Measurements from ENCODE around the gene LIFR.

LIFR gene

DNA sequence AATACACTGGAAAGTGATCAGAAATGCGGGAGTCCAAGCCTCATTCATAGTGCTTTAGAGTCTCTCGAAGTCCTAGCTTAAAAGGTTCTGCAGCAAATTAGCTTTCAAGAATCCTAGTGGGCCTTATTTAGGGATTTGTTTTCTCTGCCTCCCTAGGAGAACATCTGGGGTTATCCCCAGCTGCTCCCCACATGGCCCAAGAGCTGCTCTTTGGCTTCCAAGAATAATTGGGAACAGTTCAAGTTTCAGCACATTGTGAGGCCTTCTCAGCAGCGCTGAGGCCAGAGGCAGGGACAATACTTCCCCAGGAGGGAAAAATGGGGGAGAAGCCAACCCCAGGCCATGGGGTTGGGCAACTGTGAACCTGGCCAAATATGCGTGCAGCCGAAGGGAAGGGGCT, 108.7 kb downstream of the LIFR start:
- H3K27ac ChIP-seq: no peak overlapping the region
- TF ChIP-seq, protein P1, sequence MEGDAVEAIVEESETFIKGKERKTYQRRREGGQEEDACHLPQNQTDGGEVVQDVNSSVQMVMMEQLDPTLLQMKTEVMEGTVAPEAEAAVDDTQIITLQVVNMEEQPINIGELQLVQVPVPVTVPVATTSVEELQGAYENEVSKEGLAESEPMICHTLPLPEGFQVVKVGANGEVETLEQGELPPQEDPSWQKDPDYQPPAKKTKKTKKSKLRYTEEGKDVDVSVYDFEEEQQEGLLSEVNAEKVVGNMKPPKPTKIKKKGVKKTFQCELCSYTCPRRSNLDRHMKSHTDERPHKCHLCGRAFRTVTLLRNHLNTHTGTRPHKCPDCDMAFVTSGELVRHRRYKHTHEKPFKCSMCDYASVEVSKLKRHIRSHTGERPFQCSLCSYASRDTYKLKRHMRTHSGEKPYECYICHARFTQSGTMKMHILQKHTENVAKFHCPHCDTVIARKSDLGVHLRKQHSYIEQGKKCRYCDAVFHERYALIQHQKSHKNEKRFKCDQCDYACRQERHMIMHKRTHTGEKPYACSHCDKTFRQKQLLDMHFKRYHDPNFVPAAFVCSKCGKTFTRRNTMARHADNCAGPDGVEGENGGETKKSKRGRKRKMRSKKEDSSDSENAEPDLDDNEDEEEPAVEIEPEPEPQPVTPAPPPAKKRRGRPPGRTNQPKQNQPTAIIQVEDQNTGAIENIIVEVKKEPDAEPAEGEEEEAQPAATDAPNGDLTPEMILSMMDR (conservative IDR thresholded peaks at IDR 0.05): no peak

DNA sequence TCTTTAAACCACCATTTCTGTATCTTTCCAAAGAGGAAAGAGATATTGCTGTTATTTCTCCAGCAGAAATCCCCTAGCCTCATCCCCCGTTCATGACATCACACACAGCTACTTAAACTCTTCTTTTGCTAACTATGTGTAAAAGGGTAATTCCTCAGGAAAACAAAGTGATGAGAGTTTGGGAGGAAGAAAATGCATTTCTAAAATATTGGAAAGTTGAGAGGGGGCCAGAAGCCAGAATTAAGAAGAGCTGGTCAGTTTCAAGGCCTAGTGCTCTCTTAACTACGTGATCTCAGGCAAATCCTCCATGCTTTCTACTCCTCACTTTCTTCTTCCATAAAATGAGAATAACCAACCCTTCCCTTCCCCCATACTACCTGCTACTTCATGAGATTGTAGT, 109.4 kb downstream of the LIFR start:
- TF ChIP-seq, protein P1 (conservative IDR thresholded peaks at IDR 0.05): no peak
- H3K27ac ChIP-seq: no peak overlapping the region

DNA sequence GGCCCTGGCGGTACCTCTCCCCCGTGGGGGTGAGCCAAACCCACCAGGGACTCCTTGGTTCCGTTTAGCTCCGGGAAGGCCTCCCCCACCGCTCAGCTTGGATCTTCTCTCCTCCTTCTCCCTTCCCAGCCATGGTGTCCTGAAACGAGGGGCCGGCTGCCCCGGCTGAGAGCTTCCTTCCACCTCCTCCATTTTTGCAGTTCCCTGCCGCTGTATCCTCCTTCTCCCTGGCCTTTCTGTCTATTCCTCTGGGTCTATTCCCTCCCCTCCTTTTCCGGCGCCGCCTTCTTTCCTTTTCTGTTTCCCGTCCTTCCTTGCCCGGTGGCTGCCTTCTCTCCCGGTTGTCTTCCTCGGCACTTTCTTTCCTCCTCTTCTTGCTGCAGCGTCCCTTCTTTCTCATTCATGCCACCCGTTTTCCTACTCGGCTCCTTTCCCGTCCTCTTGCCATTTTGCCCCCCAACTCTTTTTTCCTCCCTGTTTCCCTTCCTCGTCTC, 110.4 kb downstream of the LIFR start:
- H3K27ac ChIP-seq: no peak overlapping the region
- TF ChIP-seq, protein P1 (conservative IDR thresholded peaks at IDR 0.05): no peak

DNA sequence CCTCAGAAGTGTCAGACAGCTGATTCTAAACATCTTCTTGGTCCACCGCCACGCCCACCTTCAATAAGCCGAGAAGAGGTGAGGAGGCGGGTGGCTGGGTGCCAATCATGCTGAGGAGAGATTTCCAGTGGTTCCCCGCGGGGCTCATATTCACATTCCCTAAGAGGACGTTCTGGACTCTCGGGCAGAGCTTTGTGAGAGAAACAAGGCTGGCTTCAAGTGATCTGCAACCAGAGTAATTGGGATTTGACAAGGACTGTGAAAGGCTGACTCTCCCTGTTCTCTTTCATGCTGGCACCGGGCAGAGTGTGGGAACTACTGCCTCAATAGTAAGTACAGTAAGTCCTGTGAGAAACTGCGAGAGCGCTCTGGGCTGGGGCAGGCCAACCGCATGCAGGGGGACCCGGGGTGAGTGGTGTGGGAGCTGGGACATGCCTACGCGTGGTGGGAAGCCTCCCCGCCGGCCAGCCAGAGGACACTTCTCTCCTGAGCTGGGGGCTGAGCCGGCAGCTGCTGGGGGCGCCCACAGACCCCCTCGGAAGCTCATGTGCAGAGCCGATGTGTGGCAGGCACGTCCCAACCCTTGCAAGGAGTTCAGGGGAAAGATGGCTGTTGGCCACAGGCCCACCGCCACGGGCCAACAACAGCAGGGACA, 110.9 kb downstream of the LIFR start:
- TF ChIP-seq, protein P1 (conservative IDR thresholded peaks at IDR 0.05): no peak

DNA sequence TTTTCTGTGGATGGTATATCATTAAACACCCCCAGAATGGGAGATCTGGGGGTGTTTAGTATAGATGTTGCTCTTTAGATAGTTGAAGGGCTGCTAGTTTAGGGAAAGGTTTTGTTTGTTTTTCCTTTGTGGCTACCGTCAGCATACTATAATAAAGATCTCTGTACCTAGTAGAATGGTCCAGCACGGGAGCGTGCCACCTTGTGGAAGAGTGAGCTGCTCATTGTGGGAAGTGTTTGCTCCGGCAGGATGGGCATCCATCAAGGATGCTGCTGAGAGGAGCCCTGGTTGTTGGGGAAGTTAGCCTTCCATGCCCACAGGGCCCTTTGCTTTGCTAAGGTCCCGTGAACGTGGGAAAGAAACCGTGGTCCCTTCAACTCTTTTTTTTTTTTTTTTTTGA, 113.1 kb downstream of the LIFR start:
- H3K27ac ChIP-seq: no peak overlapping the region
- TF ChIP-seq, protein P1 (conservative IDR thresholded peaks at IDR 0.05): peak; percentile 24; the same call in 1 of the 2 replicates

More for the DNA sequence above, 110.9 kb downstream of the LIFR start:
- H3K27ac ChIP-seq: no peak overlapping the region

DNA sequence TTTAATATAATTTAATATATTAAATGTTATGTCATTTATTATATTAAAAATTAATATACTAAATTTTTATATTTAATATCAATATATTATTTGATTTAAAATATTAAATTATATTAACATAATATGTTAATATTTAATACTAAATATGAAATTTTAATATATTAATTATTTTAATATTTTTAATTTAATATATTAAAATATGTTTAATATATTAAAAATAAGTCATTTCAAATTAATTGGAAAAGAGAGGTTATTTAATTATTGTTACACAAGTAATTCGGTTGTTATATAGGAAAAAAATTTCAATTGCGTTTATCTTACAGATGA, 114.2 kb downstream of the LIFR start:
- H3K27ac ChIP-seq: no peak overlapping the region
- TF ChIP-seq, protein P1 (conservative IDR thresholded peaks at IDR 0.05): no peak

DNA sequence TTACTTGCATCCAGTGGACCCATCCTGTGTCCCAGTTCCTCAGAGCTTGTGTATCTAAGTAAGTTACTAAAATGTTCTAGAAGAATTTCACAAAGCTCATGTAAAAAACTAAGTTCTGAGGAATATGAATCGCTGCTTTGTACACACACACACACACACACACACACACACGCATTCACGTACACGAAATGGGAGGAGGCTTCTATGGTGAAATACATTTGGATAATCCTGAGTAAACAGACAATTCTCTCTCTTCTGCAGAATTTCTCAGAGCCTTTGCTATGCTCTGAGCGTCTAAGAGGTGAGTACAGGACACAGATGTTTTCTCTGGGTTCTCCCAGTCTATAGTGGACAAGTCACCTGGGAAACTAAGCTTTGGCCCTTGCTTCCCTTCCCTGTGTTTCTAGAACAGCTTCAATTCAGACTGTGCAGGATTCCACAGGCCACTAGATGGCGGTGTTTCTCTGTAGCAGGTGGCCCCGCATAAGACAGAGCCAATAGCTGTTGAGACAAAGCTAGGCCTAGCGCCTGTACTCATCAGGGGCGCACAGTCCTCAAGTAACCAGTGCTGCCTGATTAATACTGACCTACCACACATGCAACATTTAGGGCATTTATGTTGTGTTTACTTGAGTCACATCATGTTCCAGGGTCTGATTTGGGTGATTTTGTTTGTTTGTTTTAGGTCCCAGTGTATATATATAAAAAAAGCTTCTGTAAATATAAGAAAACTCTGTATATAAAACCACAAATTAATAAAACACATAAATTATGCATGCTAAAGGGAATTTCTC, 114.8 kb downstream of the LIFR start:
- TF ChIP-seq, protein P1 (conservative IDR thresholded peaks at IDR 0.05): peak; percentile 98
- peak overlapping the region; percentile 43 for H3K27ac ChIP-seq
